Measurements from ENCODE around the gene SRSF3.

DNA sequence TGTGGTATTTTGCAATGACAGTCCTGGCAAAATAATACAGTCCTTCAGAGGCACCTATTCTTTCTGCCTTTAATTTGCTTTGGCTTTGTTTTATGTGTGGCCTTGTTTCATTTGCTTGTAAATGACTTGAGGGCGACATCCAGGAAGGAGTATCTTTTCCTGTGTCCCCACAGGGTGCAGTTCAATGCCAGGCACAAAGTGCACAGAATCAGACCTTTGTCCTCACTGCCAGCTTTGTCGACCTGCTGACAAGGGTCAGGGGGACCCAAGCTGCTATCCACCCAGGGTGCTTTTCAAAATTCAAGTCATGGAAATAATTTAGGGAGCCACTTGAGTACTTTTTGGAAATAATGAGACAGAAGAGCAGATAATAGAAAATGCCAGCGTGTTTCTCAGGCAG lies 47.4 kb downstream of the SRSF3 start:
- TF ChIP-seq, protein P1, sequence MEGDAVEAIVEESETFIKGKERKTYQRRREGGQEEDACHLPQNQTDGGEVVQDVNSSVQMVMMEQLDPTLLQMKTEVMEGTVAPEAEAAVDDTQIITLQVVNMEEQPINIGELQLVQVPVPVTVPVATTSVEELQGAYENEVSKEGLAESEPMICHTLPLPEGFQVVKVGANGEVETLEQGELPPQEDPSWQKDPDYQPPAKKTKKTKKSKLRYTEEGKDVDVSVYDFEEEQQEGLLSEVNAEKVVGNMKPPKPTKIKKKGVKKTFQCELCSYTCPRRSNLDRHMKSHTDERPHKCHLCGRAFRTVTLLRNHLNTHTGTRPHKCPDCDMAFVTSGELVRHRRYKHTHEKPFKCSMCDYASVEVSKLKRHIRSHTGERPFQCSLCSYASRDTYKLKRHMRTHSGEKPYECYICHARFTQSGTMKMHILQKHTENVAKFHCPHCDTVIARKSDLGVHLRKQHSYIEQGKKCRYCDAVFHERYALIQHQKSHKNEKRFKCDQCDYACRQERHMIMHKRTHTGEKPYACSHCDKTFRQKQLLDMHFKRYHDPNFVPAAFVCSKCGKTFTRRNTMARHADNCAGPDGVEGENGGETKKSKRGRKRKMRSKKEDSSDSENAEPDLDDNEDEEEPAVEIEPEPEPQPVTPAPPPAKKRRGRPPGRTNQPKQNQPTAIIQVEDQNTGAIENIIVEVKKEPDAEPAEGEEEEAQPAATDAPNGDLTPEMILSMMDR (IDR thresholded peaks at IDR 0.05; ENCODE audit: insufficient read depth, low read length, poor library complexity, severe bottlenecking), result no peak
- TF ChIP-seq EZH2phosphoT487 (conservative IDR thresholded peaks at IDR 0.05; ENCODE audit: low read length), result no peak

Data from SU-DHL-6 (cell line).